NCI-H82 treated with DMSO at 0.1 percent for 48 hours (cell line): Measurements from ENCODE around the gene CISTR.
"Not testable (repeated sequence)": the region's sequence is repeated elsewhere in the genome, so short reads cannot be mapped to it uniquely, and the experiment has no call there.

Source experiments
- DNase-seq: peaks from one replicate; lab custom pipeline; 2025; ENCODE audit not compliant: unreplicated experiment; lab: John Stamatoyannopoulos, UW

CISTR gene

DNA sequence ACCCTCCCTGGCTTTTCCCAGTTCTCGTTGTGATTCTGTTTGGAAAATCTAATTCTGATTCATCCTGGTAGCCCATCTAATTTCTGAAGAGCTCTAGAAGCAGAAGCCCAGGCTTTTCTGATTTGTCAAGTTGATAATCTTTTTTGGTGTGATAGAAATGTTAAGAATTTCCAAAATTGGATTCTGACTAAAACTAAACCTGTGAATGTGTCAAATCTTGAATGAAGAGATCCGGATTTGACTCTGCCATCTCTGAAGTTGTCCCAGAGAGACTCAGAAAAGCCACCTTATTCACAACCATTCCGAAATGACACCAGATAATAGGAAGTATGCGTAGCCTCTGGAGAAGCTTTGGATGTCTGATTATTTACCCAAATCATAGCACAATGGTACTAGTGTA lies 12.8 kb upstream of the CISTR start:
- DNase-seq: no peak

DNA sequence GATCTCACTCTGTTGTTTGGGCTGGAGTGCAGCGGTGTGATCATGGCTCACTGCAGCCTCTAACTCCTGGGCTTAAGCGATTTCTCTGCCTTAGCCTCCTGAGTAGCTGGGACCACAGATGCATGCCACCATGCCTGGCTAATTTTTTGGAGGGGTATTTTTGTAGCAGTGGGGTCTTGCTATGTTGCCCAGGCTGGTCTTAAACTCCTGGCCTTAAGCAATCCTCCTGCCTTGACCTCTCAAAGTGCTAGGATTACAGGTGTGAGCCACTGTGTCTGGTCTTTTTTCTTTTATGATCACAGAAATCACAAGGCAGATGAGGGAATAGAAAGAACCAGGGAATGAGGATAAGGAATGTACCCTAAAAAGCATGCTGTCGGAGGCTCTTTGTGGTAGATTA lies 11.0 kb upstream of the CISTR start:
- not testable (repeated sequence) for DNase-seq

DNA sequence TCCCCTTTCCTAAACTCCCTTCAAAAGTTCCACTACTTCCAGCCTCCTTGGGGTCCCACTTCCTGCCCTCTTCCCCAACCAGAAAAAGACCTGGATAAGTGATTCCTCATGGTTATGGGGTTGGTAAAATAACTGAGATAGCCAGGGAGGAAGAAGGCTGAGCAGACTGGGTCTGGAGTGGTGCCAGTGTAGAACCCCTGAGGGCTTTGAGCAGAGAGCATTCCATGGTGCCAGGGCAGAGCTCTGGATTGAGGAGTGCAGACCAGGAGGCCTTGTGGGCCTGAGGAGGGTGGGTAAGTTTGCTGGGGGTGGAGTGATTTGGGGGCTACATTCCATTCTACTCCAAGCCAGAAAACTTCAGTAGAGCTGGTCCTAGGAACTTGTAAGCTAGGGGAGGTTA lies 9.5 kb upstream of the CISTR start:
- DNase-seq: no peak

DNA sequence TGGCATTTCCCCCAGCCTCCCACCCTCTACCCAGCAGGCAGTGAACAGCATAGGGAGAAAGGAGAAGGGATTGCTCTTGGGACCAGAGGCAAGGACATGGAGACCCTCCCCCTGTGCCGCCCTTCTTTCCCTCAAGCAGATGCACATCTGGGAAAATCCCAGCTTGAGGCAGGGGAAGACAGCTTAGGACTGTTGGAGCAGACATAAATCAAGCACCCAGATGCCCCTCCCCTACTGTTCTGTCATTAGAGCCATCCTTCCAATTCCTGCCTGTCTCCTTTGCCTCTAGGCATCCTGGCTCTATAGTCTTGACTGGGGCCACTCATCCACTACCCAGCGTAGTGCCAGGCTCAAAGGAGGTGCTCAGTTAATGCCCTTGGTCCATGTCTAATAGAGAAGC lies 7.5 kb upstream of the CISTR start:
- peak; percentile 92 for DNase-seq

DNA sequence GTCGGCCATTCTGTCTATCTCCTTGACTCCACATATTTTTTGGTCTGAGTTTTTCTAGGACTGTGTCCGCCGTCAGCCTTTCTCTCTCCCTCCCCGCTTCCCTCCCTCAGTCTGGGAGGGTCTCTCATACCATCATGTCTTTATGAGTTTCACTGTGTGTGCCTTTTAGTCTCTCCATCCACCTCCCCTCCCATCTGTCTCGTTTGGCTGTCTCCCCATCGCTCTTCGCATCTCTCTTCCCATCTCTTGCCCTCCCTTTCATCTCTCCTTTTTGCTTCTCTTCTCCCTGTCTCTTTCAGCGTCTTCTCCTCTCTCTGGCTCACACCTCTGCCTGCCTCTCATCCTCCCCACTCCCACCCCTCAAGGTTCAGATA lies 6.9 kb upstream of the CISTR start:
- no peak for DNase-seq

DNA sequence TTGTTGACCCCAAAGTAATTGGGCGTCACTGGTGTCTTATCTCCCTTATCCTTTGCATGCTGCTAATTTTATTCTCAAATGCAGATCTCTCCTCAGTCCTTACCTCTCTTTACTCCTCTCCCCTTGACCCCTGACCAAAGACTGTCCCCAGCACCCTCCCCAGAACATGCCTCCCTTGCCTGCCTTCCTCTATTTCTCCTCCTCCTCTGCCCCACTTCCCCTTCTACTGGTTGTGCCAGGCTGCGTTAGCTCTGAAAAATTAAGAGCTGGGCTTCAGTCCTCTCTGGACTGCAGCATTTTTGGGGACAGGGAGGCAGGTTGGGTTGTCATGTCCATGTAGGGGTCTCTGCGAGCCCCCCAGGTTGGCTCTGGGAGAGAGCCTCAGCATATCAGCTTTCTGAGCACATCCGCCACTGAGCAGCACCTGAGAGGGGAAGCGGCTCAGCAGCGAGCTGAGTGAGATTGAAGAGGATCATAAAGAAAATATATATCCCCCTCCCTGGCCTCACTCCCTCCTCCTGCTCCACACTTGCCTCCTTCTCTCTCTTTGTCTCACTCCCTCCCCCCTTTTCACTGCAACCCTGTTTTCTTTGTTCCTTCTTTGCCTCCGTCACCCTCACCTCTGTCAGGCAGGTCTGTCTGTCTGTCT lies 6.4 kb upstream of the CISTR start:
- no peak for DNase-seq

DNA sequence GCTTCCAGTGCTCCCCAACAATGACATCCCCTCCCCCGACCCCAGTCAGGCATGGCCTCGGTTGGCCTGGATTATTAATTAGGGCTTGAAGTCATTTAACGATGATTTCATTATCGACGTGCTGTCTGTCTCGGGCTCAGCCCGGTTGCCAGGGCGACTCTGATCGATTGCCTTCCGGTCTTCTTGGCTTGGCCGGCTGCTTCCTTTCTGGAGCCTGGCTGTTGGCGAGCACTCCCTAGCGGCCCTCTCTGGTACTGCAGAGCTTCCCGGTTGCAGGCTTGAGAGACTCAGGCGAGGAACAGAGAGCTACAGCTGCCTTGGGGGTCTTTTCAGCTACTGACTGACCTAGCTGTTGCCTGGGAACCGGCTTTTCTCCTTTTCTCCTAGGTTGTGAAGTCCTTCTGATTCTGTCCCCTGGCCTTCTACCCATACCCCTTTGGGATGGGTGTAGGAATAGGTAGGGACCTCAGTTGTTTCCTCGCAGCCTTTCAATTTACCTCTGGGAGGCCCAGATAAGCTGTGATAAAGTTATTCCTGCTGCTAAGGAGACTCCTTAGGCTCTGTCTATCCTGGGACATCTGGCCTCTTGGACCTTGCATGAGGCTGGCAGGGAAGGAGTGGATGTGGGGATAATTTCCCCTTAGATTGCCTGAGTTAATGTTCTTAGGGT lies 5.5 kb upstream of the CISTR start:
- peak; percentile 74 for DNase-seq

DNA sequence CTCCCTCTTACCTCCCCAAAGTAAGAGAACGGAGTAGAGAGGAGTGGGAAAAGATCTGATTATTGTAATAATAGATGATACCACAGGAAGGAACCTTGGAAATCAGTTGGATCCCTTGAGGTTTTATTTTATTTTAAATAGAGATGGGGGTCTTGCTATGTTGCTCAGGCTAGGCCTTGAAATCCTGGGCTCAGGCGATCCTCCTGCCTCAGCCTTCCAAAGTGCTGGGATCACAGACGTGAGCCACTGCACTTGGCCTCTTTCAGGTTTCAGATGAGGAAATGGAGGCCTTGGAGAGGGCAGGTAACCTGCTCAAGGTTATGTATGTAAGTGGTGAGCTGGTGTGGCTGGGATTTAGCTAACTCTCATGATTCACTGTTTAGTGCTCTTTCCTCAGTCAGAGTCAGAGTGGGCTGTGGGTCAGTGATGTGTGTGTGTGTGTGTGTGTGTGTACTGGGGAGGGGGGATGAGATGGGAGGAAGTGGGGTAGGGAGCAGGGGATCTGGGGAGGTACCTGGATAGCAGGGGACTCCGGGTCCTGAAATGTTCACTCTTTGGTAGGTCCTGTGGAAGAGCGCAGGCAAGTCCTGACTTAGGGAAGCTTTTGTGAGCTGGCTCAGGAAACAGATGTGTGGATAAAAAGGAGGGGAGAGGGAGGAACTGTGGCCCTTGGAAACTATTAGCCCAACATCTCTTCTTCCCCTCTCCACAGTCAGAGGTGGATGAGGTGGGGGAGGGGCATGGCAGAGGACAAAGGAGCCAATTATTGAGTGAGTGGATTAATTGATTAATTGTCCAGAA lies 4.7 kb upstream of the CISTR start:
- peak; percentile 61 for DNase-seq

DNA sequence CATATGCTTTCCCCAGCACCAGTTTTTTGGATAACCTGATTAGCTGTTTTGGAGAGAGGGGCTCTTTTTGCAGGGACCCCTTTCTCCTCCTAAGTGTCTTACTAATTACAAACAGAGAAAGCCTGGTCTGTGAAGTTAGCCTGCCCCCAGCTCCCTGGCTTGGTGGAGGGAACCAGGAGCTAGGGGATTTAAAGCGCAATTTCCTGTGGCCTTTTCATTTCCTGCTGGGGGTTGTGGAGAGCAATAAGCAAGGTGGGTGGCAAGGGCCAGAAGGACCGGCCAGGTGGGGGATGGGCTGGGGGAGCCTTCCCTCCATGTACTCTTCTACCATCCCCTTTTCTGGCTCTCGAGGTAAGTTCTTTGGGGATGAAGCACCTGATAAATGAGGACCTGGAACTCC lies 4.1 kb upstream of the CISTR start:
- DNase-seq: no peak

DNA sequence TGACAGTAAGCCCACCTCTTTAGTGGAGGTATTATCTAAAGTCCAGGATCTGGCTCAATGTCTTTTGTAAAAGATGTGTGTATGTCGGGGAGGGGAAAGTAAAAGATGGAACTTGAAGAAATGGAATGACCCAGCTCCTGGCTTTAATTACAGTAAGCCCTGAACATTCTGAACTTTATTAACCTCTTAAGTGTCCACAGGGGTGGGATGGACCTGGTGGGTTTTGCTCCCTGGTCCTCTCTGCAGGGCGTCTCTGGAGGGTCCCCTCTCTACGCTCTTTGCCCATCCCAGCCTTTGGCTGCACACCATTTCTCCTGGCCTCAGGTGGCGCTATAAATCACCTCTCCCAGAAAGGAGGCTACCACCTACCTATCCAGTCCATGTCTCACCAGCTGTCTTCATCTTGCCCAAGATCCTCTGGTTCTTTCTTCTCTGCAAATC lies 3.7 kb upstream of the CISTR start:
- DNase-seq: no peak

DNA sequence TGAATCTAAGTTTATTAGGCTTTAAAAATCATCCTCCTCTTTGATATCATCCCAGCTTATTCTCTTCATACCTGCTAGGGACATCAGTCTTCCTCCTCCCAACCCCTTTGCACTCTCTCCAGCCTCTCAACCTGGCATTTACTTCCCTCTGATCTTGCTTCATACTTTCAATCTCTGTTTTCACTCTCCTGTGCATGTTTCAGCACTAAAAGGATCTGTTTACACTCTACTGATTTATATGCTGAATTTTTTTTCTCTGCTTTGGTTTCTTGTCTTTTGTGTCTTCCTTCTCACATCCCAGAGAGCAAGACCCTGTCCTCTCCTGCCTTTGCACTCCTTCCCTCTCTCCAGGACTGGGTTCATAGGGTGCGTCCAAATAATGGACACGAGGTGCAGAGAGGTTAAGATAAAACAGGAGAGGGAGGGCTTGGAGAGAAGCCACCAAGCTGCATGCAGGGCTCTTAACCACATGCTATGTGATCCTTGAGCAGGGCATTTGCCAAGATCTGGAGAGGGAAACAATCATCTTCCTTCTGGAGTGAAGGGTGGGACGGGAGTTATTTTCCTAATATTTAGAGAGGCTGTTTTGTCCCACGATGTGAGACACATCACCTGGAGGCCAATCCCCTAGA lies 3.0 kb upstream of the CISTR start:
- no peak for DNase-seq

DNA sequence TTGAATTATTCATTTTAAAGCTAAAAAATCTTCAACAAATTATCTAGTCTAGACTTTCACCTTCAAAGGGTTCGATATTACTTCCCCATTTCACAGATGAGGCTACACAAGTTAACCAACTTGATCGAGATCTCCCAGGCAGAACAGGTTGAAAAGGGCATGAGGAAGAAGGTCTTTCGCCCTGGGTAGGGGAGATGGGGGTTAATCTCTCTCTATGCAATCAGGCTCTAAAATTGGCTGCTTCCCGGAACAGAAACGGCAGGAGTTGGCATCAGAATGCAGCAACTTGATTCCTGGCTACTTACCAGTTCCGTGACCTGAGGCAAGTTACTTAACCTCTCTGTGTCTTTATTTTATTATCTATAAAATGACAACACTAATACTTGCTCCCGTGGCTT lies 2.4 kb upstream of the CISTR start:
- DNase-seq: no peak

DNA sequence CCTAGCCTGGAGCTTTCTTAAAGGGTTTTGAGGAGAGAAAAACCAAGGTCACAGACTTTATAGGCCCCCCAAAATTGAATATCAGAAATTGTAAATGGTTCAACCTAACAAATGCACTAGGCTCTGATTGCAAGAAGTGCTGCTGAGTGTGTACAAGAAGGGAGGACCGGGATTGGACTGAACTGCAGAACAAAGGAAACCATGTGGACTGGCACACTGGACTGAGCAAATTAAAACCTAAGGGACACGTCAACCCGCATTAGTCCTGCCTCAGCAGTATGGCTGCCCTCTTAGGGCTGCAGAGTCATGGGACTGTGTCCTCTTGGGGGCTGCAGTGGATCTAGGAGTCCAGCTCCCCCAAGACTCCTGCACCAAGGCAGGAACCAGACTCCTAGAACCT lies 842 bp upstream of the CISTR start:
- DNase-seq: no peak

DNA sequence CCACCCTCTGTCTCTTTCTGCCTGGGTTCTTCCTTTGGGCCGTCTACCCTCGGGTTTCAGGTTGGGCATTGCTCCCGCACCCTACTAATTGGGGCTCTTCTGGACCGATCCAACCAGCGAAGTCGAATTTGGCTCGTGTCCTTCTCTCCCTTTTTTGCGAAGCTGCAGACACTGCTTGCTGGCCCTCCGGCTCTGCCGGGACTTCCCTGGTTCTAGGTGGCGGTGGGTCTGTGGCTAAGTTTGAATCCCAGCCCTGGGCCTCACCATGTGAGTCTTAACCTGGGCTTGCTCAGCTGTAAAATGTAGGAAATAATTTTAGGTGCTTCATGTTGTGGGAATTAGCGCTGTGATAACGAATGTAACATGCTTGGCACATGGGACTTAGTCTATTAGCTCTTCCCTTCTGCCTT lies 418 bp upstream of the CISTR start:
- no peak for DNase-seq

DNA sequence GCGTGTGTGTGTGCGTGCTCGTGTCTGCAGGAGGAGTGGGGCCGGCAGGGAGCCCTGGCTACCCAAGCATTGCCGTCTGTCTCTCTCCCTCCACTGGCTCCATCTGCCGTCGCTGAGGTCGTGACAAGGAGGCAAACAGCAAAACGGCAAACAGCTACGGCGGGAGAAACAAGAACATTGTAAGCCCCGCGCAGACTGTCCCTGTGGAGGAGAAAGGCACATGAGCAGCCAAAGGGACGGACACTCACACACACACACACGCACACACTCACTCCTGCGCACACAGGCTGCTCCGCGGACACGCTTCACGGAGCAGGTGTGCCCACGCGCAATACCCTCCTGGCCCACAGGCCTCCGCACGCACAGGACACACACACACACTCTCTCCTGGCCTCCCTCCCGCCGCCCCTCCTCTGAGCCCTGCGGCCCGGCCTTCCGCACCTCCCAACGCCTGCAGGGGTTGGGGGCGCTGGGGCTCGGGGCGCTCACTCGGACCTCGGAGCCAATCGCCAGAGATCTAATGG lies 905 bp downstream of the CISTR start:
- DNase-seq: no peak

DNA sequence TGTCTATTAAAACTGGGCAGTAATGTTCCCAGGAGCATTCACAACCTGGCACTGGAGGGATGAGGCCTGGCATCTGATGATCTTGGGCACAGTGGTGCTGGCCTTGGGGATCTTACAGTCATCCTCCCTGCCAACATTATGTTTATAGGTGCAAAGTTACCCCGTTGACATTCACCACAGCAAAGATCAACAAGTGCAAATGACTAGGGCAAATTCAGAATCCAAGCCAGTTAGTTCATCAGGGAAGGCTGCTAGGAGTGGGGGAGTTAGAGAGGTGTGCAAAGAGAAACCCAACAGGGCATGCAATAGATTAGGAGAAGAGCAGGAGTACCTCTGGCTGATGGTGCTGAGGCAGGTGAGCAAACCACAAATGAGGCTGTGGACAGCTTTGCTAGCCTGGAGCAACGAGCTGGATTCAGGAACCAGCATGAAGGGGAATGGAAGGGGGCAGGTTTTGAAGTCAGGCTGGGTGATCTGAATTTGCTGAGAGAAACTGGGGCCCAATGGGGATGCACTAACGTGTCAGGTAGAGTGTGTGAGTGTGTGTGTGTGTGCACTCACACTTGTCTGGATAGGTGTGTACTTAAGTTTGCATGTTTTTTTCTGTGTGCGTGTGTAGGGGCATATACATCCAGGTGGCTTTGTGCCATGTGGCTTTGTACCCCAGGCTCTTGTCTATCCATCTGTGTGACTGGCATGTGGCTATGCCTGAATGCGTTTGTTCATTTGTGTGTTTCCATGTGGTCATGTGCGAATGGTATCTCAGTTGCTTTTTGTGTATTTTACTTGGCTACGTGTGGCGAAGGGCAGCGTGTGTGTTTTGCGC lies 1.6 kb downstream of the CISTR start:
- DNase-seq: no peak

DNA sequence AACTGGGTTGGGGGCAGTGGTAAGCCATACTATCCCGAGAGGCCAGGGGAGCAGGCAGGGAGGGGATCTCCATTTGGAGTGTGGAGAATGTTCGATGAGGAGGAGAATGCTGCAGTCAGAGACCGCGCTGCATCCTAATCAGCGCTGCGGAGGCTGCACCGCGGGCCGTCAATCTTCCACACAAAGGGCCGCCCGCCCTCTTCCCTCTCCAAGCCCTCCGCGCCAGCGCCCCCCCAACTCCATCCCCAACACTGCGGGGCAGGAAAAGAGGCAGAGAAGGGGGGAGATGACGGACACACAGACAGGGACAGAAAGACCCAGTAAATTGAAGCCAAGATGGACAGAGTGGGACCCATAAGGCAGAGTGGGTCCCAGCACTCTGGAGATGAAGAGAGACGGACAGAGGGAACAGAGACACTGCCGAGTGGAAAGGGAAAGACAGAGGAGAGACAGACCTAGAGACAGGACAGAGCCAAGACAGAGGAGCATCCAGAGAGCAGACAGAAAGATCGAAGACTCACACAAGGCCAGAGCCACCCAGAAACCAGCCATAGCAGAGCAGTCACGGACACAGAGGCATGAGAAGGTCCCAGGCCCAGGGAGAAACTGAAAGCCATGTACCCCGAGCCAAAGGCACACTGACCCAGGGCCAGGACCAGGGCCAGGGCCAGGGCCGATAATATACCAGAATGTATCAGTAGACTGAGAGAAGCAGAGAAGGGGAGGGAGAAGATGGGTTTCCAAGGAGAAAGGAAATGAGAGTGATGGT lies 3.5 kb downstream of the CISTR start:
- no peak for DNase-seq

DNA sequence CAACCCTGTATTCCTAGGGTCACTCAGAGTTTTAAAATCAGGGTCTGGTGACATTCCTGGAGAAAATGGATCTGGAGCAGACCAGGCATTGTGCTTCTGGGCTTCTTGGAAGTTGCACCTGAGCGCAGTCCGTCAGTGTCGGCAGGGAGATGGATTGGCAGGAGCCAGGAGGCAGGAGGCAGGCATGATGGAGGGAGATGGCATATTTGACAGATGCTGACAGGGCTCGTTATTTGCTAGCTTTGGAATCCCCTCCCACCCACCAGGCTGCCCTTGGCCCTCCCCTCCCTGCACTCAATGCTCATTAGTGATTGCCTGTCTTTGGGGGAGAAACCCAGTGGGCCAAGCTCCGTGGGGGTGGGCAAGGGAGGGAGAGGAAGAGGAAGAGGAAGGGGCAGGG lies 4.7 kb downstream of the CISTR start:
- peak; percentile 7 for DNase-seq

DNA sequence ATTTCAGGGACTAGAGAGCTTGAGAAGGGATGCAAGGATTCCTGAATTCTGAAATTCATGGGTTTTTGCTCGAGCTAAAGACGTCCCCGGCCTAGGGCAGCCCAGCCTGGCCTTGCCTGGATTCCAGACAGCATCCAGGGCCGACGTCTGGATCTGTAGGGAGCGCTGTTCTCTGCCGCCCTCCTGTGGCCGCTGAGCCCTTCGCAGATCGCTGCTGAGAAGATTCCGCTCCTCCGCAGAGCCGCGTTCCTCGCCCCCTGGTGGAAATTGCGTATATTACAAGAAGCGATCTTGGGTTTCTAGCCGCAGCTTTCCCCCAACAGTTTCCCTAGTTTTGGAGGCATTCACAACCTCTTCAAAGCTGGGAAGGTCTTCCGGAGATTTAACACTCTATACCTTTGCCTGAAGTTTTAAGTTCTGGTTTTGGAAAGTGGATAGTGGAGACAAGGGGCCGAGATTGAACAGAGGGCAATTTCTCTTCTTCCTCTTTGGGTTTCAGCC lies 5.1 kb downstream of the CISTR start:
- peak; percentile 81 for DNase-seq

DNA sequence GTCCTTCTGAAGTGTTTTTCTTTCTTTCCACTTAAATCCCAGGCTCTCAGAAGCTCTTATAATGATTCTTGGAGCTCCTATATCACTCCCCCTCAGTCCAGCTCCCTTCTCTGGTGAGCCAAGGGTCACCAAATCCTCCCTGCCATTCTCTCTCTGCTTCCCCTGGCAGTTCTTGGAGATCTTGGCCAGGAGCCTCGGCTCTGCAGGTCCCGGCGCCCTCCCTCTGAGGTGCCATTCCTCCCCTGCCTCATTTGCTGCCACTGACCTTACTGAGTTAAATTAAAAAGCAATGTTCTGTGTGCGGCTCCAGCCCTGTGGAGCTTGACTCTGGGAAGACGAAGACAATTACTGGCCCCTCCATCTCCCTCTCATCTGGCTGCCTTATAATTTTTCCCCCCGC lies 7.0 kb downstream of the CISTR start:
- no peak for DNase-seq
